Activated gamma-delta T cell treated with anti-CD3 and anti-CD28 coated beads, Interleukin-2, amount 50 U/mL, for 16 hours (primary cell): ENCODE measurements around the gene CUTC.

Experiments
- DNase-seq: peaks from one replicate; pipeline ENCODE4 v3.0.0-alpha.2; 2020; ENCODE audit warnings: low read depth

The CUTC gene

DNA sequence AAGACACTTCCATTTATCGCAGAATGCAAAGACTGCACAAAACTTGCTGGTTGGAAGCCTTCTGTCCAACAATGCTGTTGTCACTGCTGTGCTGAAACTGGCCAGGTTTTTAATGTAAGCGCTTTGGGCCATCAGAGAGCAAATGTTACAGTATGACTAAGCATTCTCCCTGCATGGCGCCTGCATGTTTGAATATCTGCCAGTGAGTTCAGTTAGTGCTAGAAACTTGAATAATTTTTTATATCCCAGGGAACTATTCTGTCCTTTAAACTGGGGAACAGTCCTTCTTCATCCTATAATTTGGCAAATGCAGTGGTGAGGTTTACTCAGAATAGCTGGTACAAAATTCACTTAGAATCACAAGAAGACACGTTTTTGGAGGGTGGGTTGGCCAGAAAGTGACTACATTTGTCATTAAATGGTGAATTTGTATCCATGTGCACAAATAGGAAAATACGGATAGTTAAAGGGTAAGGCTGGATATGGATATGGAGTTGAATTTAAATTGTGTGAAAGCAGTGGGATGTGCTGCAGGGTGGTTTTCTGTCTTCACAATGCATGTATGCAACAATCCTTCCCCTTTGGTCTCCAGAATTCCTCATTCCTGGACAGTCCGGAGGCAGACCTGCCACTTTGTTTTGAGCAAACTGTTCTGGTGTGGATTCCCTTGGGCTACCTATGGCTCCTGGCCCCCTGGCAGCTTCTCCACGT is 52.1 kb downstream of the CUTC start:
- DNase-seq: no peak

DNA sequence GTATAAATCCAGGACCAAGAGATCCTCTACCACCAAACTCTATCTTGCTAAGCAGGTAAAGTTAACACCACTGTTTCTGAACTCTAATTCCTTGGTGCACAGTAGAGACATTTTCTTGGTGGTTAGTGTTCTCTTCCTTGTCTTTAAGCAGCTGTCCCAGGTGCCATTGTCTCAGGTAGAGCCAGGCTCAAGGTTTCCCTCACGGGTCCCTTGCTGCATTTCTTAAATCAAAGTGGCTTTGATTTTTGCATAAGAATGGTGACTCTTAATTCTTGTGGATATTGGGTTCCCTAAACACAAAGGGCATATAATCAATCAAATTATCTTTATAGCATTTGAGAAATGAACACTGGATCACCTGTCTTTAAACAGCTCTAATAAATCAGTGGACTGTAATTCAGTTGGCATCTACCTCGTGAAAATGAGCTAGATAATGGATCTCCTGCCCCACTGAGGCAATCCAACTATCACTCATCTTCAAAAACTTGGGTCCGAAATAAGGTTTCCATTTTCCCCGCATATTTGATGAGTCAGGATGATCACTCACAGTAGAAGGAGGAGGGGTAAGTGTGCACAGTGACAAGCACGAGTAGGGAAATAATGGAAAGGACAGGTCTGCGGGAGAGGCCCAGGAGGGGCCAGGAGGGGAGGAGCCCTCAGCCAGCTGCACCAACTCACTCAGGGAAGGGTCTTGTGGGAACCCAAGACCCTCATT is 52.9 kb downstream of the CUTC start:
- no peak for DNase-seq

DNA sequence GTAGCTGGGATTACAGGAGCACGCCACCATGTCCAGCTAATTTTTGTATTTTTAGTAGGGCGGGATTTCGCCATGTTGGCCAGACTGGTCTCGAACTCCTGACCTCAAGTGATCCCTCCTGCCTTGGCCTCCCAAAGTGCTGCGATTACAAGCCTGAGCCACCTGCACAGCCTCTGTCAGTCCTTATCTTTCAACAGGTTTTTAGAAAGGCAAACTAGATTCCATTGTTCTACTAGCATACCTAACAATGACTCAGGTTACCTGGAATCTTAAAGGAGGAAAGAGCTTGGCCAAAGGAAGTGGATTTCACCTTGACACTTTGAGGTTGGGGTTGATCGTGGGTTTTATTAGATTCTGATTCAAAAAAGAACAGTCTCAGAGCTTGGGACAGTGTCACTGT is 53.6 kb downstream of the CUTC start:
- no peak for DNase-seq

DNA sequence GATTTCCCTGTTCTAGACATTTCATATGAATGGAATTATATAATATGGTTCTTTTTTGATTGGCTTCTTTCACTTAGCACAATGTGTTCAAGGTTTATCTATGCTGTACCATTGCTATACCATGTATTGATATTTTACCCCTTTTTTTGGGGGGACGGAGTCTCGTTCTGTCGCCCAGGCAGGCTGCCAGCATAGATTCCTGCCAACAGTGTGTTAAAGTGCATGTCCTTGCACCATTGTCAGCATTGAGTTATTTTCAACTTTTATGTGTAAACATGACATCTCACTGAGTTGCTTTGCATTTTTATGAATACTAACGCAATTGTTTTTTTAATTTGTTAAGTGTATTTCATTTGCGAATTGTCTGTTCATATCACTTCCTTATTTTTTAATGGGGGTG is 55.3 kb downstream of the CUTC start:
- no peak for DNase-seq

DNA sequence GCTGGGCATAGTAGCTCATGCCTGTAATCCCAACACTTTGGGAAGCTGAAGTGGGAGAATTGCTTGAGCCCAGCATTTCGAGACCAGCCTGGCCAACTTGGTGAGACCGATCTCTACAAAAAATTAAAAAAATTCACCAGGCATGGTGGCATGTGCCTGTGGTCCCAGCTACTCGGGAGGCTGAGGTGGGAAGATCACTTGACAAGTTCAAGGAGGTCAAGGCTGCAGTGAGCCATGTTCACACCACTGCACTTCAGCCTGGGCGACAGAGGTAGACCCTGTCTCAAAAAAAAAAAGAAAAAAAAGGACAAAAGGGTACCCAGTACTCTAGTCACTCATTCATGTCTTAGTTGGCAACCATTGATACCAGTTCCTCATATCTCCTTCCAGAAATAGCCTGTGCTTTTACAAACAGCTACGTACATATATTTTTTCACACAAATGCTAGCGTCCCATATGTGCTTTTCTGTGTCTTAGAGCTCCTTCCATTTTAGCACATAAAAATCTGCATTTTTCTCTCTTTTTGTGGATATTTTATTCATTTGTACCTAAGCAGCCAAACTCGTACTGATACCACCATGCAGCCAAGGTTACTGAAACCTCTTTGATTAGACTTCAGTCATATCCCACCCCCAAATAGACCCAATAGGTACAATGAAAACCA is 55.9 kb downstream of the CUTC start:
- DNase-seq: no peak

DNA sequence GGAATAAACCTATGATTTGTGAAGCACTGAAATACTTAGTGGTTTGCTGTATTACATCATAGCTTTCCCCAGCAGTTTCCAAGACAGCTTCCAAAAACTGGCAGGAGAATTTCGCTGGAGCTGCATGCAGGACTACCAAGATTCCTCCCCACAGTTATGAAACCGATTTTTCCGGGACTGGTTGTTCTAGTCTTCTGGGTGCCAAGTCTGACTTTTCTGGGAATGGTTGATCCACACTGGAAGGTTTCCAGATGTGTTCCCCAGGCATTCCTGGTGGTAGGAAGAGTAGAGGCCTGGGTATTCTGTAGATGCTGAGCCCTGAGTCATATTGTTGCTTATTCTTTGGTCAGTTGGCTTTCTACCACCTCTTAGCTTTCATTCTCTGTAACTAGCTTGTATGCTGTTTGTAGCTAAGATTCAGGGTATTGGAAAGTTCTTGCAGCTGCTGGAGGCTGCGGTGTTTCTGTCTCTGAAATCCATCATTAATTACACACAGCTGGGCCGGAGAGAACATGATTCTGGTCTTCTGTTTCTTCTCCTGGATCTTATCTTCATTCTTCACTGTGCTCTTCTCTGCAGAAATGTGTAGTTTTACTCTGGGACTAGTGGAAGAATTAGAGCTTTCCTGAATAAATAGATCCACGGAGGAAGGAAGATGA is 56.7 kb downstream of the CUTC start:
- no peak for DNase-seq

DNA sequence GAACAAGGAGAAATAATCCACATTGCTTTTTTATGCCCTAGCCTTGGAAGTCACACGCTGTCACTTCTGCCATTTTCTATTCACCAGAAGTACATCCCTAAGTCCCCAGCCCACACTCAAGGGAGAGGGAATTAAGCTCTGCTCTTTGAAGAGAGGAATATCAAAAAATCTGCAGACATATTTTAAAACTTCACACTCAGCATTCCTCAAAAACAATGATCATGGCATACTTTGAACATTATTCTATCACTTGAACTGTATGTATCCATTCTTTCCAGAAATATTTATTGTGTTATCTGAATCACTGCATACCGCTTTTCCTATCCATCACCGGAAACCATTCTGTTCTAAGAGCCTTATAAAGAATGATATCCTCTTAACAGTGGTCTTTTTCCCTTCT is 59.8 kb downstream of the CUTC start:
- DNase-seq: no peak

DNA sequence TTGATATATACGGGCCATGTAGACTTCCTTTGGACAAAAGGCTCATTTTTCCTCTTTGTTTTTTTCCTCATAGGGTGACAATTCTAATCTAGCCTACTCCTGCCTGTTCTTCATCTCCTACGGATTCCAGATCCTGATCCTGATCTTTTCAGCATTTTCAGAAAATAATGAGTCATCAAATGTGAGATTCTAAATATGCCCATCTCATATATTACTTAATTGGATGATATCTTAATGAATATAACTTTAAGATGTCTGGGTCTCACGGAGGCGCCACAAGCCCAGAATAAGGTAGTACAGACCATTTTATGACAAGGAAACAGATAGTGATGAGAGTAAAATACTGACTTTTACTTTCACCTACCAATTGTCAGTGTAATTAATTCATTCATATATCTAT is 61.8 kb downstream of the CUTC start:
- no peak for DNase-seq

DNA sequence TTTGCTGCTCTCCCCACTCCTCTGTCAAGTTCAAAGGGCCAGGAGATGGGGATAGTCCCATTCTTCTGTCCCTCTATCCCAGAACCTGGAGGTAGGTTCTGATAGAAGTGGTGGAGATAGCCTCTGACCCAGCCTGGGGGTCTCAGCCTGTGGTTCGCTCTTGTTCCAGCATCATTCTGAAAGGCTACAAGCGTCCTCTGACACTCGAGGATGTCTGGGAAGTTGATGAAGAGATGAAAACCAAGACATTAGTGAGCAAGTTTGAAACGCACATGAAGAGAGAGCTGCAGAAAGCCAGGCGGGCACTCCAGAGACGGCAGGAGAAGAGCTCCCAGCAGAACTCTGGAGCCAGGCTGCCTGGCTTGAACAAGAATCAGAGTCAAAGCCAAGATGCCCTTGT is 64.9 kb downstream of the CUTC start:
- DNase-seq: no peak

DNA sequence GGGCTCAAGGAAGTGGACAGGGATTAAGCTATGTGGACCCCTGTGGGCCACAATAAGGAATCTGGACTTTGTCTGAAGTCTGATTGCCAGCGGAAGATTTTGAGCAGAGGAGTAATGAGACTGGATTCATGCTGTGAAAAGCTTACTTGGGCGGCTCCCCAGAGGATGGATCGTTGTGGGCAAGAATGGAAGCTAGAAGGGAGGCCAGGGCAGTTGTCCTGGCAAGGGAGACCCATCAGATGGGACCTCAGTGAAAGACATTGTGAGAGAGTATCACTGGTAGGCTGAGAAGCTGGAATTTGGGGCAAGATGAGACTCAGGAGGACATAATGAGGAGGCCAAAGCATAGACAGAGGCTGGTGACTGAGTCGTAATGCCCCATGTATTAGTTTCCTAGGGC is 66.0 kb downstream of the CUTC start:
- no peak for DNase-seq

DNA sequence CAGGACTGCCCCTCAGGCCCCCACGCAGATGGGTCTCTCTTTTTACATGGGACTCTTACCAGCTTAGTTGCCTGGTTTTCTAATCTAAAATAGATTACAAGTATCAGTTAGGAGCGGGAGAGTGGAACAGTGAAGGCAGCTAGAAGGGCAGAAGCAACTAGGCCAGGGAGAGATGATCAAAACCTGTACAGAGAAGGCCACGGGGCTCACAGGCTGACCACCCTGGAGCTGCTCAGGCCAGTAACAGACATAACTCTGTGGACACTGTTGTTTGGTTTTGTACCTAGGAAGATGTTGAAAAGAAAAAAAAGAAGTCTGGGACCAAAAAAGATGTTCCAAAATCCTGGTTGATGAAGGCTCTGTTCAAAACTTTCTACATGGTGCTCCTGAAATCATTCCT is 66.9 kb downstream of the CUTC start:
- DNase-seq: no peak

DNA sequence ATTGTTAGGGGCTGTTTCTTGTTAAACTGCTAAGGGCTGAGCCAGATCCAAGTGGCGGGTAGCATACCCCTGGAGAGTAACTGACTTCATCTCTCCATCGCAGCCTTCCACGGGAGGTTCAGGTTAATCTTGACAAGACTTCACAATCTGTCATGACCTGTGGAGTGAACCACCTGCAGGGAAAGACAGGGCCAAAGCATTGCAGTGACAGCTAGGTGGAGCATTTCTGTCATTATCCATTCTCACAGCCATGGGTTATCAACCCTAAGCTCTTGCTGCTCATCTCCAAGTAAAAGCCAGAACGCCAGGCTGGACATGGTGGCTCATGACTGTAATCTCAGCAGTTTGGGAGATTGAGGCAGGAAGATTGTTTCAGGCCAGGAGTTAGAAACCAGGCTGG is 67.6 kb downstream of the CUTC start:
- no peak for DNase-seq

DNA sequence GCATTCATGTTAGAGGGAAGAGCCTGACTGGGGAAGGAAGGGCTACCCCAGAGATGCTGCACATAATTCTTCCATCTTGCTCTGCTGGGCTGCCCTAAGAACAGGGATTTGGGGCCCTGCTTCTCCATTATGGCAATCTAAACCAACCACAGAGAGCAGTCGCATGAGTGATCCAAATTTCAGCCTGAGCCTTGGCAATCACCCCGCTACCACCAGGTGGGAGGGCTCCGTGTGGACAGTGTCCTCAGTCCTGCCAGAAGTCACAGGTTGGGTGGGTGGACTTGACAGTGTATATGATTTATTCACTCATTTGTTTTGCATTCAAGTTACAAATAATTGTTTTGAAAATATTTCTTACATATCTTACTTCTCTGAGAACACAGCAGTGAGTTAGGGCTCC is 72.4 kb downstream of the CUTC start:
- DNase-seq: no peak

DNA sequence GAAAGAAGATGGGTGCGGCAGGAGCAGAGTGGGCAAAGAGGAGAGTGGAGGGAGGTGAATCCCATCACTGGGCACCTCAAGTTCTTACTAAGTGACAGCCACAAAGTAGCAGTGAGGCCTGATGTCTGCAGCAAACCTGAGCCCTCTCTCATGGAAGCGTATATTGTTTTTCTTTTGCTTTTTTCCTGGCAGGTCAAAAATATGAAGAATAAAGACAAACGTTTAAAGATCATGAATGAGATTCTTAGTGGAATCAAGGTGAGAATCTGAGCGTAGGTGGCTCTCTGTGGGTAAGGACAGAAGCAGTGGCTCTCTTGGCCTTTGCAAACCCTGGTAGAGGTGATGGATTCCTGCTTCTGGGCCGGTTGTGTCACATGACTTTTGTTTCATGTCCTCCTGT is 73.2 kb downstream of the CUTC start:
- DNase-seq: no peak
